Choroid plexus epithelial cell (primary cell): ENCODE measurements around the gene ASB10.

Experiments used
- DNase-seq: peaks from one replicate; pipeline ENCODE4 v3.0.0-alpha.2; 2010; ENCODE audit warnings: low read depth
- H3K4me3 ChIP-seq: 2 replicates; pipeline ENCODE4 v1.5.1; 2011; ENCODE audit warnings: low read depth, mild to moderate bottlenecking, control low read depth, low read length, moderate library complexity
- CTCF ChIP-seq: conservative IDR thresholded peaks from 2 replicates; pipeline ENCODE4 v1.5.1; 2011; ENCODE audit warnings: low read depth, mild to moderate bottlenecking, control low read depth, inconsistent platforms, low read length, moderate library complexity

ASB10 gene

DNA sequence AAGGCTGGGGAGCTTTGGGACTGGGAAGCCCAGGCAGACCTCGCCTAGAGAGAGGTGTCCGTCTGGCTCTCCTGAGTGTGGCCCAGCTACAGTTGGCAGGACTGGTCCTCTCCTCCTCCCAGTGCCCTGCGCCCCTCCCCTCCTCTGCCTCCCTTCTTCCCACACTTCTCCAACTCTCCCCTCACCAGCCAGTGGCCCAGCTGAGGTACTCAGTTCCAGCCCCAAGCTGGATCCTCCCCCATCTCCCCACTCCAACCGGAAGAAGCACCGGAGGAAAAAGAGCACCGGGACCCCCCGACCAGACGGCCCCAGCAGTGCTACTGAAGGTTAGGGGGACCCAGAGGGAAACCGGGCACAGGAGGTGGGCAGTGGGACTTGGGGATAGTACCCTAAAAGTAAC lies 47.3 kb downstream of the ASB10 start:
- TF ChIP-seq CTCF: no peak
- DNase-seq: no peak
- no peak overlapping the region for H3K4me3 ChIP-seq

DNA sequence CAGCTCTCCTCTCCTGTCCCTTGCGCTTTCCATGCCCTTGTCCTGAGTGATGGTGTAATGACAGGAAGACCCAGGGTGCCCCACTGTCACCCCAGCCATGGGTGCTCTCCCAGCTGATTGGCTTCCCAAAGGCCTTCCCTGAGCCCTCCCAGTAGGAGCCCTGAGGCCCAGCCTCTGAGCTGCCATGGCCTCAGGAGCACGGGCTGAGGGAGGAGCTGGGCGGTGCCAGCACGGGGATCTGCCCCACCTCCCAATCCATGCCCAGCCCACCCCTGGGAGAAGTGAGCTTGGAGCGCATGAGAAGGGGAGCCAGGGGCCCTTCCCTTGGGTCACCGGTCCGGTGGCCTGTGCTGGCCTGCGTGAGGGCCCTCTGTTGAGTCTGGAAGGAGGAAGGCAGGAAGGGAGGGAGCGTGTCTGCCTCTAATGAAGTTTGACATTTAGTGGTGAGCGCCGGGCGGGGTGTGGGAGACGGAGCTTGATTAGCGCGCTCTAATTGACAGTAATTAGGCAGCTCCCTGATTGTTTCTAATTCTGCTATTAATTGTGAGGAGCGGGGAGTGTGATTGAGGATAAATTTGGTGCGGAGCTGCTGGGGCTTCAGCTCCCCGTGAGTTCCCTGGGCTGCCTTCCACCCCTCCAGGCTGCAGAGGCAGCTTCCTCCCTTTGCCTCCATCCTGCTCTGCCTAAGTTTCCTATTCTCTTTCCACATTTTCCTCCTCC lies 47.8 kb downstream of the ASB10 start:
- TF ChIP-seq CTCF: no peak
- H3K4me3 ChIP-seq: no peak overlapping the region
- no peak for DNase-seq

DNA sequence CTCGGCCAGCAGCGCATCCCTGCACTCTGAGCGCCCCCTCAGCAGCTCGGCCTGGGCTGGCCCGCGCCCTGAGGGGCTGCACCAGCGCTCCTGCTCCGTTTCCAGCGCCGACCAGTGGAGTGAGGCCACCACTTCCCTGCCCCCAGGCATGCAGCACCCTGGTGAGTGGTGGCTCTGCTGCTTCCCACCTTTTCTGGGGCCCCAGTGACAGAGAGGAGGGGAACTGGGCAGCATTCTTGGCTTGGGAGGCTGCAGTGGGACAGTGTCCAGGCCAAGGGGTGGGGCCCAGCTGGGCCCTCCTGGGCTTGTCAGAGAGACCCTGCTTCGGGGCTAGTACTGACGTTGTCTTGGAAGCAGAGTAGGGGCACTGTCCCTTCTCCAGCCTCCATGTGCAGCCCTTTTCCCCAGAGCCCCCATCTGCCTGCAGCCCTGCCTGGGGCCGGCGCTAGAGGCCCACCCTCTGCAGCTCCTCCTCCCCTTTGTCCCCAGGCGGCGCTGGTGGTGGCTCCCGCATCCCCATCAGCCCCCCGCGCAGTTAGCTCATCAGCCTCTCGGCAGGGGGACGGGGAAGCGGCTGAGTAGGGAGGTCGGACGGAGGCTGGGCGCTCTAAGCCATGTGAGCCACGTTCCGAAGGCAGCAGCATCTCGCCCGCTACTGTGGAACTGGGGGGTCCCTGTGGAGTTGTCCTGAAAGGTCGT lies 48.7 kb downstream of the ASB10 start:
- TF ChIP-seq CTCF: no peak
- H3K4me3 ChIP-seq: no peak overlapping the region
- no peak for DNase-seq

DNA sequence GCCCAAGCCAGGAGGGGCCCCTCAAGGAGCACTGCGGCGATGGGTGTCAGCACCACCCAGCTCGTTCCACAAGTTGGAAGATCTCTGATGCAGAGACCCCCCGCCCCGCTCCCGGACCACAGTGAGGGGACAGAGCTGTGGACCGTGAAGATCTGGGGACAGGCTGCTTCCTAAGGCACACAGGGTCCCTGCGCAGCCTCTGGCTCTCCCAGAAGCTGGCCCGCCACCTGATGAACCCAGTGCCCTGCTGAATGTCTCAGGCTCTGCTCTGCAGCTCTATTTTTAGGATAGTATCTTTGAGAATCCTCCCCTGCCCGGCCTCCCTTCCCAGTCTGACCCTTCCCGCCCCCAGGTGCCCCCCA lies 49.3 kb downstream of the ASB10 start:
- H3K4me3 ChIP-seq: no peak overlapping the region
- no peak for DNase-seq
- TF ChIP-seq CTCF: no peak

GRCh38 chr7:151137076-151137675 lies 49.9 kb downstream of the ASB10 start:
- no peak for TF ChIP-seq CTCF
- DNase-seq: no peak

GRCh38 chr7:151135866-151136843 lies 50.9 kb downstream of the ASB10 start:
- no peak for DNase-seq
- TF ChIP-seq CTCF: no peak

More at GRCh38 chr7:151137076-151137675, 49.9 kb downstream of the ASB10 start:
- H3K4me3 ChIP-seq: no peak overlapping the region

More at GRCh38 chr7:151135866-151136843, 50.9 kb downstream of the ASB10 start:
- H3K4me3 ChIP-seq: no peak overlapping the region
